Cerebellar nuclear complex (tissue), 1 donor: ENCODE data around the gene MCTP2.
"Not testable (repeated sequence)": the region's sequence is repeated elsewhere in the genome, so short reads cannot be mapped to it uniquely, and the experiment has no call there.

Source experiments
- DNase-seq, 2 experiments: peaks; one replicate each; lab custom pipeline; 2025; lab: John Stamatoyannopoulos, UW

Gene MCTP2

GRCh38 chr15:94455297-94455696, 223.9 kb downstream of the MCTP2 start:
- no peak for DNase-seq

GRCh38 chr15:94456226-94456625, 224.9 kb downstream of the MCTP2 start:
- no peak for DNase-seq

GRCh38 chr15:94457661-94458060, 226.3 kb downstream of the MCTP2 start:
- no peak for DNase-seq

GRCh38 chr15:94460624-94461023, 229.3 kb downstream of the MCTP2 start:
- no peak for DNase-seq

GRCh38 chr15:94467034-94467433, 235.7 kb downstream of the MCTP2 start:
- no peak for DNase-seq

- no peak for DNase-seq
Observed at GRCh38 chr15:94470492-94470891, 239.1 kb downstream of the MCTP2 start.

- DNase-seq: no peak
Observed at GRCh38 chr15:94476686-94477085, 245.3 kb downstream of the MCTP2 start.

GRCh38 chr15:94477913-94478553, 246.7 kb downstream of the MCTP2 start:
- DNase-seq: no peak

- DNase-seq: no peak
Observed at GRCh38 chr15:94478763-94479162, 247.4 kb downstream of the MCTP2 start.

- DNase-seq: no peak
Observed at GRCh38 chr15:94480289-94480834, 249.0 kb downstream of the MCTP2 start.

- DNase-seq: no peak
Observed at GRCh38 chr15:94485148-94485719, 253.9 kb downstream of the MCTP2 start.

- DNase-seq: no peak
Observed at GRCh38 chr15:94487635-94488034, 256.3 kb downstream of the MCTP2 start.

GRCh38 chr15:94493176-94493575, 261.8 kb downstream of the MCTP2 start:
- no peak for DNase-seq

- not testable (repeated sequence) for DNase-seq
Observed at GRCh38 chr15:94493586-94493985, 262.2 kb downstream of the MCTP2 start.

GRCh38 chr15:94494732-94495131, 263.4 kb downstream of the MCTP2 start:
- no peak for DNase-seq

- DNase-seq: no peak
Observed at GRCh38 chr15:94503293-94503692, 271.9 kb downstream of the MCTP2 start.

- no peak for DNase-seq
Observed at GRCh38 chr15:94509259-94509658, 277.9 kb downstream of the MCTP2 start.

- no peak for DNase-seq
Observed at GRCh38 chr15:94522125-94522524, 290.8 kb downstream of the MCTP2 start.

GRCh38 chr15:94523873-94524272, 292.5 kb downstream of the MCTP2 start:
- DNase-seq: no peak

- no peak for DNase-seq
Observed at GRCh38 chr15:94524565-94524964, 293.2 kb downstream of the MCTP2 start.

- no peak for DNase-seq
Observed at GRCh38 chr15:94526071-94526689, 294.8 kb downstream of the MCTP2 start.

- no peak for DNase-seq
Observed at GRCh38 chr15:94532226-94532625, 300.9 kb downstream of the MCTP2 start.
